Progenitor cell of endocrine pancreas (in vitro differentiated cells): ENCODE measurements around the gene PRDM11. TPM values are rescaled to one million over a fixed set of nuclear protein-coding genes. Genes with fewer than 3 reads are reported as not detected.

ENCODE experiments used
- DNase-seq: peaks from one replicate; pipeline ENCODE4 v3.0.0; 2021; ENCODE audit warnings: low spot score; ENCODE audit not compliant: unreplicated experiment
- H3K27ac Mint-ChIP-seq: 2 replicates; pipeline ENCODE4 v1.8.0; 2021; ENCODE audit warnings: mild to moderate bottlenecking, moderate library complexity, mixed read lengths
- H3K27me3 Mint-ChIP-seq: 2 replicates; pipeline ENCODE4 v1.8.0; 2021; ENCODE audit warnings: mixed read lengths
- H3K36me3 Mint-ChIP-seq: 2 replicates; pipeline ENCODE4 v1.8.0; 2022; ENCODE audit warnings: mixed read lengths; ENCODE audit not compliant: insufficient read depth
- H3K4me1 Mint-ChIP-seq: 2 replicates; pipeline ENCODE4 v1.8.0; 2021; ENCODE audit warnings: low read depth, mixed read lengths
- H3K4me3 Mint-ChIP-seq: 2 replicates; pipeline ENCODE4 v1.8.0; 2021; ENCODE audit warnings: low read depth, mild to moderate bottlenecking, moderate library complexity, mixed read lengths
- H3K9me3 Mint-ChIP-seq: 2 replicates; pipeline ENCODE4 v1.8.0; 2021; ENCODE audit warnings: low read depth, mixed read lengths
- total RNA-seq: library from RNA; stranded (reverse); gene quantifications from 2 replicates; pipeline ENCODE4 v1.2.1, GENCODE V29; 2021
- TF ChIP-seq, protein P1 (sequence below): fragments of 200-600 bp; sonication (generic); IDR thresholded peaks from one replicate; pipeline ENCODE4 v1.5.0; 2021; ENCODE audit warnings: antibody characterized with exemption, mild to moderate bottlenecking; ENCODE audit not compliant: unreplicated experiment

The PRDM11 gene
- total RNA-seq, 1 donor from 2014 or later = 27.1 TPM

DNA sequence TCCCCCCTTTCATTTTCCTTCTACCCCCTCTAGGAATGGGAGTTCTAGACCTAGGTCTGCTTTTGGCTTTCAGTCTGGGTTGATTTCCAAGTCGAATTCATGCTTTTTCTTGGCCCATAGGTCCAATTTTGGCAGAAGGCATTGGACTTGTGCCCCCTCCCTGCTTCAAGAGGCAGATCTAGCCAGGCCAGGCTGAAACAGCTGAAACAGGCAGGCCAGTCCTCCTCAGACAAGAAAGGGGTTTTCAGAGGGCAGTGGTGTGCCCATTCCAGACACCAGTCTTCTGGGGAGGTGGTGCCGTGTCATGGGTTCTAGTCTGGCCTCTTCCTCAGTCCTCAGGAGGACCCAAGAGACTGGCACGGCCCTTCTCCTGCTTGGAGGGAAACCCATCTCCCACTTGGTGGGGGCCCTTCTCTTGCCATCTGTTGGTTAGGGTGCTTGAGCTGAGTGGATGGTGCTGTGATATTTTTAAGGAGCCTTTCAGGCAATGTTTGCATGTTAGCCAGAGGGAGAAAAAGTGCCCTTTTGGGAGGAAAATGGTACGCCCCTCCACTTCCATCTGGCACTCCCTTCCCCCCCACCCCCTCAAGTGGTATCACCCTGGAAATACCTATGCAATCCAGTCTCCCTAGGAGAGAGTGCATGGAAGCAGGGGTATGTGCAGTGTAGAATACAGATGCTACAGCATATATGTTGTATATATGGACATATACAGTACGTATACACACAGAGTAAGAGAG, 86.1 kb downstream of the PRDM11 start:
- DNase-seq = no peak
- Mint-ChIP-seq H3K27me3 (peaks cover 16% of the 10 kb centered on the region), H3K4me1 (no peaks in the 10 kb centered on the region), H3K36me3 (peaks cover 4% of the 10 kb centered on the region), H3K27ac (no peak overlapping the region), H3K9me3 (no peaks in the 10 kb centered on the region), H3K4me3 (no peak overlapping the region)
- TF ChIP-seq, protein P1, sequence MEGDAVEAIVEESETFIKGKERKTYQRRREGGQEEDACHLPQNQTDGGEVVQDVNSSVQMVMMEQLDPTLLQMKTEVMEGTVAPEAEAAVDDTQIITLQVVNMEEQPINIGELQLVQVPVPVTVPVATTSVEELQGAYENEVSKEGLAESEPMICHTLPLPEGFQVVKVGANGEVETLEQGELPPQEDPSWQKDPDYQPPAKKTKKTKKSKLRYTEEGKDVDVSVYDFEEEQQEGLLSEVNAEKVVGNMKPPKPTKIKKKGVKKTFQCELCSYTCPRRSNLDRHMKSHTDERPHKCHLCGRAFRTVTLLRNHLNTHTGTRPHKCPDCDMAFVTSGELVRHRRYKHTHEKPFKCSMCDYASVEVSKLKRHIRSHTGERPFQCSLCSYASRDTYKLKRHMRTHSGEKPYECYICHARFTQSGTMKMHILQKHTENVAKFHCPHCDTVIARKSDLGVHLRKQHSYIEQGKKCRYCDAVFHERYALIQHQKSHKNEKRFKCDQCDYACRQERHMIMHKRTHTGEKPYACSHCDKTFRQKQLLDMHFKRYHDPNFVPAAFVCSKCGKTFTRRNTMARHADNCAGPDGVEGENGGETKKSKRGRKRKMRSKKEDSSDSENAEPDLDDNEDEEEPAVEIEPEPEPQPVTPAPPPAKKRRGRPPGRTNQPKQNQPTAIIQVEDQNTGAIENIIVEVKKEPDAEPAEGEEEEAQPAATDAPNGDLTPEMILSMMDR = no peak

- TF ChIP-seq, protein P1 = peak; percentile 78
- Mint-ChIP-seq H3K9me3 (no peaks in the 10 kb centered on the region), H3K27ac (peak overlapping the region; percentile 65), H3K27me3 (peaks cover 24% of the 10 kb centered on the region), H3K4me3 (no peak overlapping the region), H3K36me3 (peaks cover 1% of the 10 kb centered on the region), H3K4me1 (no peaks in the 10 kb centered on the region)
- DNase-seq = peak; percentile 61
Observed at GRCh38 chr11:45233121-45233803, 86.8 kb downstream of the PRDM11 start.

DNA sequence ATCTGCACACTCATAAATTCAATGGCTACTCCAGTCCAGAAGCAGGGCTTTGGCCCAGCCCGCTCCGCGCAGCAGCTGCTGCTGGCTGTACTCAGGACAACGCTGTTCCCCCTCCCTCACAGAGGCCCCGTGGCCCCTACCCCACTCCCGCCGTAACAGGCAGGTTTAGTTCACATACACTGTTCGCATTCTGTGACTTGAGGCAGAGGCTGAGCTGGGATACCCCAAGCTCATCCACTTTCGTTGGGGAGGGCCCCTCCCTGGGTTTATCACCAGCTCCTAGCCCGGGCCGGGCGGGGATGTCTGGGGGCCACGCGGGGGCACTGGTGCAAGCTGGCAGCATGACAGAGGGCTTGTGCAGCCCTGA, 87.3 kb downstream of the PRDM11 start:
- Mint-ChIP-seq H3K9me3 (no peaks in the 10 kb centered on the region), H3K4me1 (no peaks in the 10 kb centered on the region), H3K36me3 (peaks cover under 1% of the 10 kb centered on the region), H3K27ac (no peak overlapping the region), H3K27me3 (peaks cover 25% of the 10 kb centered on the region), H3K4me3 (no peak overlapping the region)
- TF ChIP-seq, protein P1 = no peak
- DNase-seq = no peak

GRCh38 chr11:45234306-45235006, 88.0 kb downstream of the PRDM11 start:
- H3K4me1 Mint-ChIP-seq = no peaks in the 10 kb centered on the region
- H3K4me3 Mint-ChIP-seq = no peak overlapping the region
- no peak overlapping the region for H3K27ac Mint-ChIP-seq
- H3K9me3 Mint-ChIP-seq = no peaks in the 10 kb centered on the region
- DNase-seq = no peak
- peaks cover 25% of the 10 kb centered on the region for H3K27me3 Mint-ChIP-seq
- TF ChIP-seq, protein P1 = no peak
- no peaks in the 10 kb centered on the region for H3K36me3 Mint-ChIP-seq

DNA sequence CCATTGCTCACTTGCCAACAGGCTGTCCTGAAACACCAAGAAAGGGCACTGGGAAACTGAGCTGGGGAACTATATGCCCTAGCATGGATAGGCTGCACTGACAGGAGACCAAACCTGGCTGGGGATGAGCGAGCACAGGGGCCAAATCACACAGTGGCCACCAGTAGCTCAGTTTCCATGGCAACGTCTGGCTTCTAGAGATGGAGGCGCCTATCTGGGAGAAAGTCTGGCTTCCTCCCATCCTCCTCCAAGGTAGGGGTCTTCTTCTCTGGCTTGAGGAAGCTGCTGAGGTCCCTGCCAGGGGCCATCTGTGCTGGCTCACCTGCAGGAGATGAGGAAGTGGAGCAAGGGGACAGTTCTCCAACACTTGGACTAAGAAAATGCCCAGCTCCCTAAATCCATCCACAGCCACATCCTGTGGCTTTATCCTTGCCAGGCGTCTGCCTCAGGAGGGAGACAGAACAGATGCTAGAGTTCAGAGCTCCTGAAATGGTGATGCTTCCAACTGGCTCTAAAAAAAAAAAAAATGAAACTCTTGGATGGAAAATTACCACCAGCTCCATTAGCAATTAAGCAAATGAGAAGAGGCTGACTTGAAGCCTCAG, 91.4 kb downstream of the PRDM11 start:
- TF ChIP-seq, protein P1 = no peak
- Mint-ChIP-seq H3K9me3 (no peaks in the 10 kb centered on the region), H3K4me1 (no peaks in the 10 kb centered on the region), H3K36me3 (no peaks in the 10 kb centered on the region), H3K27me3 (peaks cover 25% of the 10 kb centered on the region), H3K27ac (peak overlapping the region; percentile 33), H3K4me3 (no peak overlapping the region)
- no peak for DNase-seq
